Skeletal muscle satellite cell (primary cell): ENCODE data around the gene TRAPPC4.
A peak's percentile ranks its signal among the peaks of the same experiment; 100 is the strongest.

ENCODE experiments used
- H3K27me3 ChIP-seq: 2 replicates; pipeline ENCODE4 v1.7.0; 2013; ENCODE audit warnings: low read length; ENCODE audit not compliant: control insufficient read depth, insufficient read depth
- H3K36me3 ChIP-seq: 2 replicates; pipeline ENCODE4 v1.7.0; 2013; ENCODE audit warnings: mild to moderate bottlenecking, control low read depth, low read length; ENCODE audit not compliant: insufficient read depth
- H3K4me1 ChIP-seq: 2 replicates; pipeline ENCODE4 v1.7.0; 2013; ENCODE audit warnings: low read length; ENCODE audit not compliant: control insufficient read depth, insufficient read depth
- H3K4me2 ChIP-seq: 2 replicates; pipeline ENCODE4 v1.7.0; 2013; ENCODE audit warnings: mild to moderate bottlenecking, low read length
- H3K4me3 ChIP-seq: 2 replicates; pipeline ENCODE4 v1.7.0; 2013; ENCODE audit warnings: low read length
- H3K9ac ChIP-seq: 2 replicates; pipeline ENCODE4 v1.7.0; 2013; ENCODE audit warnings: mild to moderate bottlenecking, low read depth, low read length, moderate library complexity
- H3K9me3 ChIP-seq: replicated peaks from 2 replicates; pipeline ENCODE4 v1.7.0; 2013; ENCODE audit warnings: mild to moderate bottlenecking, control low read depth, low read length

The TRAPPC4 gene

DNA sequence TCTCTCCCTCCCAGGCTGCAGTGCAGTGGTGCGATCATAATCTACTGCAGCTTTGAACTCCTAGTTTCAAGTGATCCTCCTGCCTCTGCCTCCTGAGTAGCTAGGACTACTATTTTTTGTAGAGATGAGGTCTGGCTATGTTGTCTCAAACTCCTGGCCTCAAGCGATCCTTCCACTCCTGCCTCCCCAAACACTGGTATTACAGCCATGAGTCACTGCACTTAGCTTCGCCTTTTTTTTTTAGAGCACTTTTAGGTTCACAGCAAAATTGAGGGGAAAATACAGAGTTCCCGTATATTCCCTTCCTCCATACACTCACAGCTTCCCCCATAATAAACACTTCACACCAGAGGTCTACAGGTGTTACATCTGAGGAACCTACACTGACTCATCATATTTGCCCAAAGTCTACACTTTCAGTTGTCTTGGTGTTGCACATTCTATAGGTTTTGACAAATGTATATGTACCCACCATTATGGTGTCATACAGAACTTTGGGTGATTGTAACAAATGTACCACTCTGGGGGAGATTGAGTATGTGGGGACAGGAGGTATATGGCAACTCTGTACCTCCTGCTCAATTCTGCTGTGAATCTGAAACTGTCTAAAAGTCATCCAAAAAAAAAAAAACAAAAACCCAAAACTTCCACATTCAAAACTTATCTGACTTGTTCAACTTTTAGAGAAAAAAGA lies 23.4 kb downstream of the TRAPPC4 start:
- Histone ChIP-seq H3K9me3 (no peaks in the 10 kb centered on the region), H3K27me3 (no peaks in the 10 kb centered on the region), H3K4me2 (no peak overlapping the region), H3K4me3 (no peak overlapping the region), H3K9ac (no peak overlapping the region), H3K36me3 (peaks cover 25% of the 10 kb centered on the region), H3K4me1 (no peaks in the 10 kb centered on the region)

DNA sequence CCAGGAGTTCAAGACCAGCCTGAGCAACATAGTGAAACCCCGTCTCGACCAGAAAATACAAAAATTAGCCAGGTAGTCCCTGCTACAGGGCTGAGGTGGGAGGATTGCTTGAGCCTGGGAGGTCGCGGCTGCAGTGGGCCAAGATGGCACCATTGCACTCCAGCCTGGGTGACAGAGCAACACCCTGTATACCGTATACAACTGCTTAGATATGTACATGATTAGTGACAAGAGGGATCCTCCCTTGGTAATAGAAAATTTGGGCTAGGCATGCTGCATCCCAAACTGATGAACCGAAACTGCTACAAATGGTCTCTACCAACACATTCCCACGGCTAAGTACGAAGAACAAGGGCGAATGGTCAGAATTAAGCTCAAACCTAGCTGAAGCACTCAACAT lies 24.4 kb downstream of the TRAPPC4 start:
- H3K4me2 ChIP-seq, result no peak overlapping the region
- no peaks in the 10 kb centered on the region for H3K27me3 ChIP-seq
- H3K36me3 ChIP-seq, result peaks cover 35% of the 10 kb centered on the region
- H3K9ac ChIP-seq, result no peak overlapping the region
- H3K4me1 ChIP-seq, result no peaks in the 10 kb centered on the region
- no peak overlapping the region for H3K4me3 ChIP-seq
- no peaks in the 10 kb centered on the region for H3K9me3 ChIP-seq

DNA sequence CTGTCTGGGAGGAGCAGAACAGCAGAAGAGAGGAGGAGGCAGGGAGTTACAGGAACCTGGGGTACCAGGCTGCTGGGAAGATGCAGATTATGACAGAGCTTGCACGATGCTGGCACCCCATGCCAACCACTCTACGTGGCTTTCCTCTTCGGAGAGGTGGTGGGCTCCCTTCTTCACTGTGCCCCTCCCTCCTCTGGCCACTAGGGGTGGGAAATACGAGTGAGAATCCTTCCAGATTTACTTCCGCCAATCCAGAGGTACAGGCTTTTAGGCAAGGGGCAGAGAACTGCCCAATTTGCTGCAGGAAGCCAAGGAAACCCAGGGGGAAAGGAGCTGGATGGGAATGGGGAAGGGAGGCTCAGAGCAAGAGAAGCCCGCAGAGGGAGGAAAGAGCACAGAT lies 26.1 kb downstream of the TRAPPC4 start:
- H3K9me3 ChIP-seq, result no peaks in the 10 kb centered on the region
- no peak overlapping the region for H3K9ac ChIP-seq
- H3K4me3 ChIP-seq, result no peak overlapping the region
- H3K36me3 ChIP-seq, result peaks cover 53% of the 10 kb centered on the region
- no peak overlapping the region for H3K4me2 ChIP-seq
- no peaks in the 10 kb centered on the region for H3K4me1 ChIP-seq
- H3K27me3 ChIP-seq, result no peaks in the 10 kb centered on the region

DNA sequence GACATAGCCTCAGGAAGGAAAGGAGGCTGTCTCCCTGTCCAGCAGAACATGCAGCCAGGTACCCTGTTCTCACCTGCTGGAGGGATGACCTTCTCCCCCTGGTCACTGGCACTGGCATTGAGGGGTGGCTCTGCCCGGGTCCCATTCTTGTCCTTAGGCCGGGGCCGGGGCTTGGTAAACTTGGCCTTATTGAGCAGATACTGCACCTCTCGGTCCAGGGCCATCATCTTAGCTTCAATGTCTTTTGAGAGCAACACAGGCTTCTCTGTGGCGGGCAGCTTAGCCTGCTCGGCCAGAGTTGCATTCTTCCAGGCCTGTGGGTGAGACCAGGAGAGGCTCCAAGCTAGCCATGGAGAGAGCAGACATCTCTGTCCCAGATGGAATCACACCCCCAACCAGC lies 27.9 kb downstream of the TRAPPC4 start:
- H3K4me2 ChIP-seq, result no peak overlapping the region
- H3K36me3 ChIP-seq, result peaks cover 67% of the 10 kb centered on the region
- no peaks in the 10 kb centered on the region for H3K9me3 ChIP-seq
- no peaks in the 10 kb centered on the region for H3K4me1 ChIP-seq
- no peak overlapping the region for H3K4me3 ChIP-seq
- H3K9ac ChIP-seq, result no peak overlapping the region
- H3K27me3 ChIP-seq, result no peaks in the 10 kb centered on the region

DNA sequence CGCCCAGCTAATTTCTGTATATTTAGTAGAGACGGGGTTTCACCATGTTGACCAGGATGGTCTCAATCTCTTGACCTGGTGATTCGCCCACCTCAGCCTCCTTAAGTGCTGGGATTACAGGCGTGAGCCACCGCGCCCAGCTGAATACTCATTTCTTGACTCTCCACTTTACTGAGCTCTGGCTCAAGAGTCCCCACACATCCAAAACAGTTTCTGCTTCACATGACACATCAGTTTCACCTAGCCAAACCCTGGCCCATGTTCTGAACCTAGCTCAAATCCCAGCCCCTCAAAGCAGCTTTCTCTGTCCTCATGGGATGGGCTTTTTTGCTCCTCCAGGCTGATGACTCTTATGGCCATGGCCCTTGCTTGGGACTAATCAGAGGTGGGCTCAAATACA lies 28.6 kb downstream of the TRAPPC4 start:
- no peaks in the 10 kb centered on the region for H3K4me1 ChIP-seq
- H3K9me3 ChIP-seq, result no peaks in the 10 kb centered on the region
- no peaks in the 10 kb centered on the region for H3K27me3 ChIP-seq
- no peak overlapping the region for H3K4me3 ChIP-seq
- H3K36me3 ChIP-seq, result peaks cover 75% of the 10 kb centered on the region
- H3K4me2 ChIP-seq, result no peak overlapping the region
- no peak overlapping the region for H3K9ac ChIP-seq

DNA sequence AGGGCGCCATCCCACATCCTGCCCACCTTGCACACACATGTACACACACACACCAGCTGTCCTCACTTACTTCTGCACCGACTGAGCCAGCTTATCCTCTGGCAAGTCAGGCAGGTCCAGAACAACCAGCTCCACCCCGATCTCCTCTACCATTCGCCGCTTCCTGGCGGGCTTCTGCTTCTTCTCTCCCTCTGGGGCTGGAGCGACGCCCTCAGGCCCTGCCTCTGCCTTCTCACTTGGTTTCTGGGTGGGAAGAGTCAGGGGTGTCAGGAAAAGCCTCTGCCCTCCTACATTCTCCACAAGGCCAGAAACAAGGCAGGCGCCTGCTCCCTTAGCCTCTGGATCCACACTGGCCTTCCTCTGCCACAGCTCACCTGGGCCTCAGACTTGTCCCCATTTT lies 30.1 kb downstream of the TRAPPC4 start:
- Histone ChIP-seq H3K36me3 (peaks cover 89% of the 10 kb centered on the region), H3K4me2 (no peak overlapping the region), H3K9me3 (no peaks in the 10 kb centered on the region), H3K27me3 (no peaks in the 10 kb centered on the region), H3K4me1 (no peaks in the 10 kb centered on the region), H3K9ac (no peak overlapping the region), H3K4me3 (no peak overlapping the region)

DNA sequence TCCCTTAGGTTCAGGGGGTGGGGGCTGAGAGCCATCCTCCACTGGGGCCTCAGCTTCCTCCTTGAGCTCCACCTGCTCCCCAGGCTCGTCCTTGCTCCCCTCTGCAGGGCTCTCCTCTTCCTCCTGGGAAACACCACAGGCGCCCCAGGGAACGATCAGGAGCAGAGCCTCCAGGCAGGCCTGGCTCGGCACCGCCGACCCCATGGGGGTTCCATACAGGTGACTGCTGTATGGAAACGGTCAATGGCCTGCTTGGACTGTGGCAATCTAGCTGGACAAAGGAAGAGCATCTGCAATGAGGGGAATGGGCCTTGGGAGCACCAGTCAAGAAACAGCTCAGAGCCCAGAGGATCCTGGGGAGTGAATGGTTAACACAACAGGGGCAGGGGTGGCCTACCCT lies 30.5 kb downstream of the TRAPPC4 start:
- Histone ChIP-seq H3K4me3 (no peak overlapping the region), H3K4me2 (no peak overlapping the region), H3K36me3 (peaks cover 93% of the 10 kb centered on the region), H3K9me3 (no peaks in the 10 kb centered on the region), H3K27me3 (no peaks in the 10 kb centered on the region), H3K4me1 (no peaks in the 10 kb centered on the region), H3K9ac (no peak overlapping the region)

DNA sequence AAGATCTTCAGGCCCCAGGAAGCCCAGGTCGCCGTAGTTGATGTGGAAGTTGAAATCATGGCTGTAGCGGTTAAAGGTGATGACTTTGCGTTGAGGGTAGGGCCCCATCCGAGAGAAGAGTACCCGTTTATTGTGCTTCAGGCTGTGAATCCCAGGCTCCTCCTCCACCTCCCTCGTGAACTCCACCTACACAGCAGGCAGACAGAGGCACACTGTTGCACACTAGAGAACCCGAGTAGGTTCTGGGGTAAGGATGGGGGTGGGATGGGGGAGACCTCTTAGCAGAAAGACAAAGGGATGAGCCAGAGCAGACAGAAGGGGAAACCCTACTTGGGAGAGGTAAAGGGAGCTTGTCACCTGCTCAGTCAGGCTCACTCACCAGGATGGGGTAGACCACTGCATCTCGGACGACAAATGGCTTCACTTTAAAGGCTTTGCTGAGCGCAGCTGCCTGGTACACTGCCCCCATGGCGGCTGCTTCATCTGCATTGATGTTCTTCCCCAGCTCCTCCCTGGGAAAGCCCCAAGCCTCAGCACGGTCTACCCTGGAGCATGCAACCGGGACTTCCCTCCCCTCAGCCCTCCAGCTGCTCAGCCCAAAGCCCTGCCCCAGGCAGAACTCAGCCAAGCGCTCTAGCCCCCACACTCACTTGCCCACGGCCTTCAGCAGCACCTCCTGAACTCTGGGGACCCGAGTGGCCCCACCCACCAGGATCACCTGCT lies 33.0 kb downstream of the TRAPPC4 start:
- Histone ChIP-seq H3K36me3 (peaks cover 86% of the 10 kb centered on the region), H3K4me3 (no peak overlapping the region)

DNA sequence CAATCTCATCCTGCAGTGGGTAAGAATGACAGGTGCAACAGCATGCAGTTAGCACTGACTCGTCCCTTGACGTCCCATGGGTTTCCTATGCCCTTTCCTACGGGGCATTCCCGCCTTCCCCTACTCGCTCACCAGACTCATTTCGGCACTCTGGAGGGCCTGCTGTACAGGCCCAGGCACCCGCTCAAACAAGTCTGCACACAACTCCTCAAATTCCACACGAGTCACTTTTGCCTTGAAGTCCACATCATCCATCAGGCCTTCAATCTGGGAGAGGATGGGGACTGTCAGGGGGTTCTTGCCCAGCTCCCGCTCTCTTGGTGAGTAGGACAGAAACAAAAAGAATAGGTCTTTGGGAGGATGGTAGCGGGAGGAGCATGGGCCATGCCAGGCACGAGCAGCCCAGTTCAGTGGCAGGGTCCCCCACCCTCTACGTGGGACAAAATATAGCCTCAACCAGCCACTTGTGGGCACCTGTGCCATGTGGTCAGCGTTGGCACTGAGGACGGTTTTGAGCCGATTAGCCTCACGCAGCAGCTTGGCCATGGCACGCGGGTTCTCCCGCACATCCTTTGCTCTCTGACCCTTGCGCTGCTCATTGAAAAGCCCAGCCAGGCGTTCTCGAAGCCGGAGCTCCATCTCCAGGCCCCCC lies 33.7 kb downstream of the TRAPPC4 start:
- H3K4me1 ChIP-seq, result peaks cover 12% of the 10 kb centered on the region
- no peak overlapping the region for H3K4me2 ChIP-seq
- no peaks in the 10 kb centered on the region for H3K9me3 ChIP-seq
- peaks cover 79% of the 10 kb centered on the region for H3K36me3 ChIP-seq
- H3K9ac ChIP-seq, result no peak overlapping the region
- H3K4me3 ChIP-seq, result no peak overlapping the region
- H3K27me3 ChIP-seq, result no peaks in the 10 kb centered on the region

More for the DNA sequence above, 33.0 kb downstream of the TRAPPC4 start:
- no peak overlapping the region for H3K4me2 ChIP-seq
- H3K27me3 ChIP-seq, result no peaks in the 10 kb centered on the region
- H3K4me1 ChIP-seq, result peaks cover 12% of the 10 kb centered on the region
- no peaks in the 10 kb centered on the region for H3K9me3 ChIP-seq
- H3K9ac ChIP-seq, result no peak overlapping the region

DNA sequence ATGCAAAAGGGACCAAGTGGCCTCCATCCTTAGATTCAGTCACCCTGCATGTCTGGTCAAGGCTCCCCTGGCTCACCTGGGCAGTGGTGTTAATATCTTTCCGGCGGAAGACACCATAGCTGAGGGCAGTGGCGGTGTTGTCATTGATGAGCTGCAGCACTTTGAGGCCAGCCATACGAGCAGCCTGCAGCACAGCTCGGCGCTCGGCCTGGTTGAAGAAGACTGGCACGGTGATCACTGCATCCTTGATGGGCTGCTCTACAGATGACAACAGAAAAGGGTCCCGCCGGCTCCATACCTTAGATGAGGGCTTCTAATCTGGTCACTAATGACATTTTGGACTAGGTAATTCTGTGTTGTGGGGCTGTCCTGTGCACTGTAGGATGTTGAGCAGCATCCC lies 35.9 kb downstream of the TRAPPC4 start:
- peaks cover 58% of the 10 kb centered on the region for H3K36me3 ChIP-seq
- no peak overlapping the region for H3K4me2 ChIP-seq
- H3K4me1 ChIP-seq, result peaks cover 17% of the 10 kb centered on the region
- no peak overlapping the region for H3K4me3 ChIP-seq
- H3K9ac ChIP-seq, result no peak overlapping the region
- H3K27me3 ChIP-seq, result no peaks in the 10 kb centered on the region
- H3K9me3 ChIP-seq, result no peaks in the 10 kb centered on the region

DNA sequence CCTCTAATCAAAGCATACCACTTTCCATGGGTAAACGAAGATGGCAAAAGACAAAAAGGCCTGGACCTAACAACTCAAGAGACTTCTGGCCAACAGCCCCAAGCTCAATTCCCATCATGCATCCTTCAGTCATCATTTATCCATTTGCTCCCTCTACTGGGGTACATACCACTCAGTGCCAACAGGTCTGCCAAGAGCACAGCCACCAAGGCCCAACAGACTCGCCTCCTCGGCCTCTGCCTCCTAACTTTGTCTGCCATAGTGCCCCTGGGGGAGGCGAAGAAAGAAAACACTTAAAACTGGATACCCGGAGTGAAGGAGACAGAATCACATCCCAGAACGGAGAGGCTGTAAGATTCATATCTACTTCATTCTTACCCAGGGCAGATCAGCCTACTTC lies 37.3 kb downstream of the TRAPPC4 start:
- Histone ChIP-seq H3K4me1 (peaks cover 17% of the 10 kb centered on the region), H3K9me3 (no peaks in the 10 kb centered on the region), H3K4me3 (peak overlapping the region; percentile 99), H3K36me3 (peaks cover 46% of the 10 kb centered on the region), H3K9ac (peak overlapping the region; percentile 92), H3K4me2 (peak overlapping the region; percentile 97), H3K27me3 (no peaks in the 10 kb centered on the region)
